ENCODE results near the gene DTX3.
"Not testable (repeated sequence)": the region's sequence is repeated elsewhere in the genome, so short reads cannot be mapped to it uniquely, and the experiment has no call there.

Gene DTX3

DNA sequence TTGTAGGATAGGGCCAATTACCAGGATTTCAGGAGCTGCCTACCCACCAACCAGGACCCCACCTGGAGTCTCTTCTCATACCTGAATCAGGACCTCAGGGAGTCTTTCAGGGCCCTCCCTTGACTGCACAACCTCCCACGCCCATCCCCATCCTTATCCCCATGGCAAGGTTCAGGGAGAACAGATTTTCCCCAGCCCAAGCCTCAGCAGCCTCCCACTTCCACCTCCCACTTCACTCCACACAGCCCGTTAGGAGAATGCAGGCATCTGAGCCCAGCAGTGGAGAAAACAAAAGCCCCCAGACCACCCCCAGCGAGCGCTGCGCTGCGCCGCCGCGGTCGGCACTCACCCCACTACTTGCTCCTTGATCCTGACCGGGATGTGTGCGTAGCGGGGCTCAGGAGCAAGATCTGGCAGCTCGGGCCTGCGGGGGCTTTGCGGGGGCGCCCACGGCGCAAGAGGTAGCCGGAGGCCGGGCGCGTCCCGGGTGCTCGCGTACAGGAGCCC, 27.0 kb downstream of the DTX3 start:
- TF ChIP-seq, protein P1, sequence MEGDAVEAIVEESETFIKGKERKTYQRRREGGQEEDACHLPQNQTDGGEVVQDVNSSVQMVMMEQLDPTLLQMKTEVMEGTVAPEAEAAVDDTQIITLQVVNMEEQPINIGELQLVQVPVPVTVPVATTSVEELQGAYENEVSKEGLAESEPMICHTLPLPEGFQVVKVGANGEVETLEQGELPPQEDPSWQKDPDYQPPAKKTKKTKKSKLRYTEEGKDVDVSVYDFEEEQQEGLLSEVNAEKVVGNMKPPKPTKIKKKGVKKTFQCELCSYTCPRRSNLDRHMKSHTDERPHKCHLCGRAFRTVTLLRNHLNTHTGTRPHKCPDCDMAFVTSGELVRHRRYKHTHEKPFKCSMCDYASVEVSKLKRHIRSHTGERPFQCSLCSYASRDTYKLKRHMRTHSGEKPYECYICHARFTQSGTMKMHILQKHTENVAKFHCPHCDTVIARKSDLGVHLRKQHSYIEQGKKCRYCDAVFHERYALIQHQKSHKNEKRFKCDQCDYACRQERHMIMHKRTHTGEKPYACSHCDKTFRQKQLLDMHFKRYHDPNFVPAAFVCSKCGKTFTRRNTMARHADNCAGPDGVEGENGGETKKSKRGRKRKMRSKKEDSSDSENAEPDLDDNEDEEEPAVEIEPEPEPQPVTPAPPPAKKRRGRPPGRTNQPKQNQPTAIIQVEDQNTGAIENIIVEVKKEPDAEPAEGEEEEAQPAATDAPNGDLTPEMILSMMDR (IDR thresholded peaks at IDR 0.05; ENCODE audit: low read depth, low read length, missing control alignments) = no peak
- in situ Hi-C loops (cut with HindIII; ENCODE audit: low sequenced_read_pairs) = no loop called here
- no peak for DNase-seq (ENCODE audit: low read depth)
- peak overlapping the region; percentile 53 for H3K4me3 ChIP-seq (ENCODE audit: low read depth, low read length)

DNA sequence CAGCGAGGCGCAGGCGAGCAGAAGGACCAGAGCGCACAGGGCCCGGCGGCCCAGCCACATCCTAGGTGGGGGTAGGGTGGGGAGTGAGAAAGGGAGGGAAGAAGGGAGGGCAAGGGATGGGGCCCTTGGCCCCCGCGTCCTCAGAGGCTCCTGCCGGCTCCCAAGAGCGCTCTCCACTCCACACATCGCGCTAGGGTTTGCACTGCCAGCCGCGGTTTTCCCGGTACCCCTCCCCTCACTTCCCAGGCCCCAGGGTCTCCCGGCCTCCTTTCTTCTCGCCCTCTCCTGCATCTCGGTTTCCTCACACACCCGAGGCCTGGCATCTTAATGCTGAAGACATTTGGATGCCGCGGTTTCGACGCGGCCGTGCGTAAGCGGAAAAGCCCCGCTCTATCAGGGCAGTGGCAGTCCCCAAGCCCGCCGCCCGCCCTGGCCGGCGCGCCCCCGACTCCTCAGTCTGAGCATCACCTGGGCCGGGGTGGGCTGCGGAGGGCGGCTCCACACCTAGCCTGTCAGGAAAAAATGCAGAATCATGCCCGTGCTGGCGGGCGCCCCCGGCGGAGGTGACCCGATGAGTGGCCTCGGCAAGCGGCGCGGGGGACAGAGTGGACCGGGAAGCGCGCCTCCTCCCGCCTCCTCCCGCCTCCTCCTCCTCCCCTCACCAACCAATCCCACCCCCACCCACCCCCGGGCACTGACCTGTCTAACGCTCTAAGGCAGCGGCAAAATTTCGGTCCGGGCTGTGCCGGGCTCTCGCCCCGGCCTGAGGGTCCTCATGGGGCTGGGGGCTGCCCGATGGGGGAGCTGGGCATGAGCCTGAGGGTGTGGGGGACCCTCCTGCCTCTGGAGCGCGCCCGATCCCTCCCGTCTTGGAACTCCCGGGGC, 27.7 kb downstream of the DTX3 start:
- TF ChIP-seq, protein P1 (IDR thresholded peaks at IDR 0.05; ENCODE audit: low read depth, low read length, missing control alignments) = no peak
- in situ Hi-C loops (cut with HindIII; ENCODE audit: low sequenced_read_pairs) = no loop called here
- H3K4me3 ChIP-seq (ENCODE audit: low read depth, low read length) = peak overlapping the region; percentile 53
- no peak for DNase-seq (ENCODE audit: low read depth)

DNA sequence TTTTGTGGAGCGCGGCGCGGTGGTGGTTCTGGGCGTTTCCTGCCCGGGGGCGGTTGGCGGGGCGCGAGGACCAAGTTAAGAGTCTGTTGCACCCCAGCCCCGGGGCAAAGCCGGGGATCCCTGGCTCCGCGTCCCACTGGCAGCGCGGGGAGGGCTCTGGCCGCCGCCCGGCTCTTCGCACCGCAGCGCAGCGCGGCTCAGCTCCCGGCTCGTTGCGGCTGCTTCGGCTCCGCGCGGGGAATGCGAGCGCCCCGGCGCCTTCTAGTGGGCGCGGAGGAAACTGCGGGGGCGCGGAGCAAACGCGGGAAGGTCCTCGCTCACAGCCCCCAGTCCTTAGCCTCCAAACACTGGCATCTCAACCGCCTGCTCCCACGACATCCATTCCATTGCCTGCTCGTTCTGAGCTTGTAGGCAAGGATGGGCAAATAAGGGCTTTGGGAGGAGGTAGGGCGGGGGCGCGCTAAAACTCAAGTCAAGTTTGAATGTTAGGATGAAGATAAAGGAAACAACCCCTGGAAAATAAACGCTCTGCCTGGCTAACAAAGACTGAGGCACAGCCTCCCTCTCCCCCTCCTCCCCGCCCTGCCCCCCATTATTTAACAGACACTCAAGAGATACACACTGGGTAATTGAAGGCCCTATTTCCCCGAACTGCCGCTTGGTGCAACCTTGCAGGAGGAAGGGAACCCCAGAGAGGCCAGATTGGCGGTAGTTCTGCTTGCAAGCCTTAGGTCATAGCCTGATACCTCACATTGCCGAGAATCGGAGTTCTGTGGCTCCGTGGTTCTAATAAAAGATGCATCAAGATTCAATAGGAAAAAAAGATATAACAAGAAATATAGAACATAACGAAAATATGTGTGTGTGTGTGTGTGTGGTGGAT, 28.6 kb downstream of the DTX3 start, which contains the start of gene B4GALNT1:
TSS of gene B4GALNT1 (minus strand) at position 244 of the 883 bp plus-strand sequence. CDS start 1,069 bp downstream, outside the sequence.
- H3K4me3 ChIP-seq (ENCODE audit: low read depth, low read length) = peak within 1 kb of the TSS; percentile 53
- no peak for DNase-seq (ENCODE audit: low read depth)
- in situ Hi-C loops (cut with HindIII; ENCODE audit: low sequenced_read_pairs) = no loop called here
- TF ChIP-seq, protein P1 (IDR thresholded peaks at IDR 0.05; ENCODE audit: low read depth, low read length, missing control alignments) = peak; percentile 95

DNA sequence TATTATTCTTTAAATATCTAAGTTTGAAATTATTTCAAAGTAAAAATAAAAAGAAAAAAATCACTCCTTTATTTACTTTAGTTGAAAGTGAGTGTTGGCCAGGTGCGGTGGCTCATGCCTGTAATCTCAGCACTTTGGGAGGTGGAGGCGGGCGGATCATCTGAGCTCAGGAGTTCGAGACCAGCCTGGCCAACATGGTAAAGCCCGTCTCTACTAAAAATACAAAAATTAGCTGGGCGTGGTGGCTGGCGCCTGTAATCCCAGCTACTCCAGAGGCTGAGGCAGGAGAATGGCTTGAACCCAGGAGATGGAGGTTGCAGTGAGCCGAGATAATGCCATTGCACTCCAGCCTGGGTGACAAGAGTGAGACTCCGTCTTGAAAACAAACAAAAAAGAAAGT, 32.1 kb downstream of the DTX3 start:
- H3K4me3 ChIP-seq (ENCODE audit: low read depth, low read length); DNase-seq (ENCODE audit: low read depth); in situ Hi-C loops (cut with HindIII; ENCODE audit: low sequenced_read_pairs): not testable (repeated sequence)

DNA sequence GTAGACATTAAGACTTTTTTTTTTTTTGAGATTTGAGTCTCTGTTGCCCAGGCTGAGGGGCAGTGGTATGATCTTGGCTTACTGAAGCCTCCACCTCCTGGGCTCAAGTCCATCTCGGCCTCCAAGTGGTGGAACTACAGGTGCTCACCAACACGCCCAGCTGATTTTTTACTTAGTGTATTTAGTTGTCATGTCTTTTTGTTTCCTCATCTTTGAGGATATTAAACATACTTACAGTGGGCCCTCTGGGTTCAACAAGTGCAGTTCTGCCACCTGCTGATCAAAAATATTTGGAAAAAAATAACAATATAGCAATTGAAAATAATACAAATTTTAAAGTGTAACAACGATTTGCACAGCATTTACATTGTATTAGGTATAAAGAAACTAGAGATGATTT, 32.7 kb downstream of the DTX3 start:
- no peak for DNase-seq (ENCODE audit: low read depth)
- no peak overlapping the region for H3K4me3 ChIP-seq (ENCODE audit: low read depth, low read length)
- in situ Hi-C loops (cut with HindIII; ENCODE audit: low sequenced_read_pairs) = no loop called here
- TF ChIP-seq, protein P1 (IDR thresholded peaks at IDR 0.05; ENCODE audit: low read depth, low read length, missing control alignments) = no peak

DNA sequence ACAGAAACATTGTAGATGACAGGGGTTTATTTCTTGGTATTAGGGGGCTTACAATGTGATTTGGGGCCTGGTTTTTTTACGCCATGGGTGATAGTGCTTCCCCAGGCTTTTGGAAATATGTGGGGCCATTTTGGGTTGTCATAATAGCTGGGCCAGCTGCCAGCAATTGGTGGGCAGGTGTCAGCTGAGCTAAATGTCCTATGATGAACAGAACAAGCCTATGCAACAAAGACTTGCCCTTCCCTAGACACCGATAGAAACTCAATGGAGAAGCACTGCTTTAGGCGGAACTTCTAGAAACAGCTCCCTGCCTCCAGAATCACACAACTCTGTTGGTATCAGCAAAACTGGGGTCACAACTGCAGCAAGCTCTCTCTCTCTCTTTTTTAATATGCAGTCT, 33.5 kb downstream of the DTX3 start:
- in situ Hi-C loops (cut with HindIII; ENCODE audit: low sequenced_read_pairs) = no loop called here
- DNase-seq (ENCODE audit: low read depth) = no peak
- TF ChIP-seq, protein P1 (IDR thresholded peaks at IDR 0.05; ENCODE audit: low read depth, low read length, missing control alignments) = no peak
- H3K4me3 ChIP-seq (ENCODE audit: low read depth, low read length) = no peak overlapping the region
